Sciatic nerve (tissue), 2 donors: Measurements from ENCODE around the gene IDI2. TPM values are rescaled to one million over a fixed set of nuclear protein-coding genes. Genes with fewer than 3 reads are reported as not detected.
A peak's percentile ranks its signal among the peaks of the same experiment; 100 is the strongest.

Source experiments
- ATAC-seq: fragments of 200-7000 bp; cut with Tn5 transposase; one replicate; pipeline ENCODE4 v1.9.1; 2020; ENCODE audit warnings: mild to moderate bottlenecking, moderate library complexity
- DNase-seq: peaks from one replicate; pipeline ENCODE4 v3.0.0-alpha.2; 2020; ENCODE audit warnings: low spot score
- intact Hi-C: fragments of 100-400 bp; cut with DNase I; formaldehyde crosslinking; loops from one replicate; pipeline ENCODE4 v1.14.2; 2022
- total RNA-seq: library from RNA; stranded (reverse); fragmentation: NEBNext Ultra II Directional; extraction: Animal tissue kit (Norgen Biotek cat#: 25700); gene quantifications from one replicate; pipeline ENCODE4 v1.2.1, GENCODE V29; 2021
- donor health status: DM: no; HTN: no; CAD: no.
- donor health status: DM: no; HTN: no; CAD: no.

Gene IDI2
- total RNA-seq, 1 donor from 2014 or later, result not detected

DNA sequence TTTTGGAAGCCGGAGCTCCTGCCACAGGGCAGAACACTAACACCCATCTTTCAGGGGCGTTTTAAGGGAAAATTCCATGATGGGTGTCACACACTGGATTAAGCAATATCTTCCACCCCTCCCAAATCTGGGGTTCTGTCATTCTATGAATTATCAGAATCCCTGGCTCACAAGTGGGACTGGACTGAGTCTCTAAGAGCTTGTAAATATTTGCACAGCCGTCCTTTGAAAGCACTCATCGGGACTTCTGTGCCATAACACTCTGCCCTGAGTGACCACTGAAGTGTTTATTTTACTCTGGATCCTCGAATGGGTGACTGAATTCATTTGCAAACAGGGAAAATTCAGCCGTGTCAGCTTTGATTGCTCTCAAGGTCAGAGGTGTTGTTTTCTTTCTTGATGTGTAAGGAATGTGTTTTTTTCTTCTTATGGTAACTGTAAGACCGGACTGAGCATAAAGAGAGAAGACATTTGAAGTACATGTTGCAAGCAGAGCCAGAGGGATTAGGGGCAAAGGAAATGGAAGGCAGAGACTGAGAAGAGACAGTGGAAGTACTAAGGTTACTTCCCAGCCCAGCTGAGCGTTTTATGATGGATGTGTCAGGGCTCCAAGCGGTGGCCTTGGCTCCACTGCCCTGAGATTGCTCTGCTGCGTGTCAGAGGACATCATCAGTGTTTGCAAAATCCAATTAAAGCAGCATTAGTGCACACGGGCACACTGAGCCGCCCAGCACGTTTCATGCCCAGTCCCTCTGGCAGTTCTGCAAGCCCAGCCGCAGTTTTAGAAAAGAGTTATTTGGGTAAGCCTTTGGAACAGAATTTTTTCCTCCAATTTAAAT lies 55.1 kb downstream of the IDI2 start:
- intact Hi-C loops, result no loop called here
- peak; percentile 60 for ATAC-seq
- no peak for DNase-seq

DNA sequence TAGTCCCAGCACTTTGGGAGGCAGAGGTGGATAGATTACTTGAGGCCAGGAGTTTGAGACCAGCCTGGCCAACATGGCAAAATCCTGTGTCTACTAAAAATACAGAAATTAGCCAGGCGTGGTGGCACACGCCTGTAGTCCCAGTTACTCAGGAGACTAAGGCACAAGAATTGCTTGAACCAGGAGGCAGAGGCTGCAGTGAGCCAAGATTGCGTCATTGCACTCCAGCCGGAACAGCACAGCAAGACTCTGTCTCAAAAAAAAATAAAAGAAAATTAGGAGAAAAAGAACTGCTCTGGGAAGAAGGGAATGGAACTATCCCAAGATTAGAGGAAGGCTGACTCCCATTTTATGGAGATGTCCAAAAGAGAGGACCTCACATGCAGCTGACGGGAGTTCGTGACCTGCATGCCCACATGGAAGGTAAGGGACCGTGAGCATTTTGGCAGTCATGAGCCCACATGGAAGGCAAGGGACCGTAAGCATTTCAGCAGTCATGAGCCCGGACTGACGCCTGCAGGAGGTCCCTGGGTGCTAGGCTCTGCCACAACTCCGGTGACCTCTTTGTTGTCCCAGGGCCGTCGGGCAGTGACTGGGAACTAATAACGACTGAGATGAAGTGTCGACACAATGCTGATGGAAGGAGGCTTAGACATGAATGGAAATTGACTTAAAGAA lies 56.0 kb downstream of the IDI2 start:
- ATAC-seq, result no peak
- no peak for DNase-seq
- intact Hi-C loops, result no loop called here

Other genes with a start within 250 kb of the IDI2 start
- 85.4 TPM for gene LARP4B, start 94.2 kb downstream of the IDI2 start, total RNA-seq
- 31.4 TPM for gene GTPBP4, start 37.4 kb downstream of the IDI2 start, total RNA-seq
- 60.9 TPM for gene IDI1, start 23.3 kb upstream of the IDI2 start, total RNA-seq
- 20.5 TPM for gene WDR37, start 30.5 kb upstream of the IDI2 start, total RNA-seq